ENCODE results near the gene NLRP6.

NLRP6 gene

GRCh38 chr11:299951-300735, 21.9 kb downstream of the NLRP6 start:
- TF ChIP-seq CTCF (conservative IDR thresholded peaks at IDR 0.05; ENCODE audit: low read depth, low read length) = no peak
- peaks cover 17% of the 10 kb centered on the region for H3K4me1 ChIP-seq (ENCODE audit: low read depth, poor library complexity, severe bottlenecking)
- H3K4me2 ChIP-seq = no peak overlapping the region

GRCh38 chr11:303363-303762, 25.2 kb downstream of the NLRP6 start:
- Histone ChIP-seq H3K27ac (no peak overlapping the region), H4K20me1 (ENCODE audit: insufficient read depth) (no peaks in the 10 kb centered on the region), H2AFZ (ENCODE audit: low read depth) (no peak overlapping the region), H3K4me2 (no peak overlapping the region), H3K36me3 (ENCODE audit: insufficient read depth) (no peaks in the 10 kb centered on the region), H3K79me2 (ENCODE audit: insufficient read depth, low read depth) (no peaks in the 10 kb centered on the region), H3K27me3 (ENCODE audit: insufficient read depth, low read depth) (peaks cover 44% of the 10 kb centered on the region), H3K9ac (no peak overlapping the region), H3K4me1 (ENCODE audit: low read depth, poor library complexity, severe bottlenecking) (peaks cover 3% of the 10 kb centered on the region), H3K4me3 (IDR thresholded peaks at IDR 0.05; ENCODE audit: insufficient read depth, low read depth, low read length) (no peak overlapping the region)
- TF ChIP-seq CTCF (conservative IDR thresholded peaks at IDR 0.05; ENCODE audit: low read depth, low read length) = no peak

More at GRCh38 chr11:299951-300735, 21.9 kb downstream of the NLRP6 start:
- H3K27me3 ChIP-seq (ENCODE audit: insufficient read depth, low read depth) = peaks cover 23% of the 10 kb centered on the region; the same call in 1 of the 2 replicates
- H4K20me1 ChIP-seq (ENCODE audit: insufficient read depth) = no peaks in the 10 kb centered on the region
- H2AFZ ChIP-seq (ENCODE audit: low read depth) = no peak overlapping the region
- no peak overlapping the region for H3K27ac ChIP-seq
- H3K9ac ChIP-seq = no peak overlapping the region
- H3K36me3 ChIP-seq (ENCODE audit: insufficient read depth) = no peaks in the 10 kb centered on the region
- no peaks in the 10 kb centered on the region for H3K79me2 ChIP-seq (ENCODE audit: insufficient read depth, low read depth)
- H3K4me3 ChIP-seq (IDR thresholded peaks at IDR 0.05; ENCODE audit: insufficient read depth, low read depth, low read length) = no peak overlapping the region

GRCh38 chr11:304061-304506, 25.9 kb downstream of the NLRP6 start:
- H3K36me3 ChIP-seq (ENCODE audit: insufficient read depth) = no peaks in the 10 kb centered on the region
- H3K9ac ChIP-seq = no peak overlapping the region
- no peak overlapping the region for H3K27ac ChIP-seq
- no peaks in the 10 kb centered on the region for H4K20me1 ChIP-seq (ENCODE audit: insufficient read depth)
- H3K4me1 ChIP-seq (ENCODE audit: low read depth, poor library complexity, severe bottlenecking) = no peaks in the 10 kb centered on the region
- H3K4me2 ChIP-seq = no peak overlapping the region
- TF ChIP-seq CTCF (conservative IDR thresholded peaks at IDR 0.05; ENCODE audit: low read depth, low read length) = no peak
- H3K27me3 ChIP-seq (ENCODE audit: insufficient read depth, low read depth) = peaks cover 46% of the 10 kb centered on the region
- no peaks in the 10 kb centered on the region for H3K79me2 ChIP-seq (ENCODE audit: insufficient read depth, low read depth)
- H2AFZ ChIP-seq (ENCODE audit: low read depth) = no peak overlapping the region
- H3K4me3 ChIP-seq (IDR thresholded peaks at IDR 0.05; ENCODE audit: insufficient read depth, low read depth, low read length) = no peak overlapping the region

- H3K9ac ChIP-seq = no peak overlapping the region
- no peak overlapping the region for H3K27ac ChIP-seq
- peak; percentile 69 for TF ChIP-seq CTCF (conservative IDR thresholded peaks at IDR 0.05; ENCODE audit: low read depth, low read length)
- H3K4me3 ChIP-seq (IDR thresholded peaks at IDR 0.05; ENCODE audit: insufficient read depth, low read depth, low read length) = no peak overlapping the region
- H3K36me3 ChIP-seq (ENCODE audit: insufficient read depth) = no peaks in the 10 kb centered on the region
- H3K27me3 ChIP-seq (ENCODE audit: insufficient read depth, low read depth) = peaks cover 50% of the 10 kb centered on the region
- H3K79me2 ChIP-seq (ENCODE audit: insufficient read depth, low read depth) = no peaks in the 10 kb centered on the region
- no peak overlapping the region for H3K4me2 ChIP-seq
- H2AFZ ChIP-seq (ENCODE audit: low read depth) = no peak overlapping the region
- no peaks in the 10 kb centered on the region for H4K20me1 ChIP-seq (ENCODE audit: insufficient read depth)
- no peaks in the 10 kb centered on the region for H3K4me1 ChIP-seq (ENCODE audit: low read depth, poor library complexity, severe bottlenecking)
Measured at GRCh38 chr11:304915-305843, 27.0 kb downstream of the NLRP6 start.
